BE2C (cell line): ENCODE data around the gene A2ML1.

Source experiments
- DNase-seq: peaks from one replicate; pipeline ENCODE4 v3.0.0-alpha.2; 2020
- H3K27me3 ChIP-seq: fragments of 250-450 bp; sonication (Bioruptor Pico); 2 replicates; pipeline ENCODE4 v1.5.1; 2020; ENCODE audit warnings: mild to moderate bottlenecking
- H3K36me3 ChIP-seq: fragments of 250-450 bp; sonication (Bioruptor Pico); 2 replicates; pipeline ENCODE4 v1.5.1; 2020; ENCODE audit warnings: mild to moderate bottlenecking
- H3K4me1 ChIP-seq: fragments of 250-450 bp; sonication (Bioruptor Pico); 2 replicates; pipeline ENCODE4 v1.5.1; 2020
- H3K4me3 ChIP-seq: 2 replicates; pipeline ENCODE4 v1.5.1; 2011; ENCODE audit warnings: low read depth, low read length
- H3K9me3 ChIP-seq: fragments of 250-450 bp; sonication (Bioruptor Pico); 2 replicates; pipeline ENCODE4 v1.5.1; 2020
- CTCF ChIP-seq: IDR thresholded peaks from 2 replicates; pipeline ENCODE4 v1.5.1; 2012; ENCODE audit warnings: mild to moderate bottlenecking, low read depth, low read length

The A2ML1 gene

GRCh38 chr12:8867786-8868185, 45.4 kb downstream of the A2ML1 start:
- Histone ChIP-seq H3K27me3 (no peaks in the 10 kb centered on the region), H3K4me3 (no peak overlapping the region), H3K36me3 (no peaks in the 10 kb centered on the region), H3K4me1 (no peaks in the 10 kb centered on the region), H3K9me3 (no peaks in the 10 kb centered on the region)
- TF ChIP-seq CTCF: no peak
- DNase-seq: no peak

GRCh38 chr12:8870586-8870985, 48.2 kb downstream of the A2ML1 start:
- TF ChIP-seq CTCF: no peak
- no peak for DNase-seq

GRCh38 chr12:8871068-8871467, 48.6 kb downstream of the A2ML1 start:
- no peak for DNase-seq
- Histone ChIP-seq H3K27me3 (no peaks in the 10 kb centered on the region), H3K4me1 (no peaks in the 10 kb centered on the region), H3K36me3 (no peaks in the 10 kb centered on the region), H3K4me3 (no peak overlapping the region), H3K9me3 (no peaks in the 10 kb centered on the region)
- no peak for TF ChIP-seq CTCF

More at GRCh38 chr12:8870586-8870985, 48.2 kb downstream of the A2ML1 start:
- no peaks in the 10 kb centered on the region for H3K27me3 ChIP-seq
- no peaks in the 10 kb centered on the region for H3K4me1 ChIP-seq
- H3K36me3 ChIP-seq: no peaks in the 10 kb centered on the region
- no peak overlapping the region for H3K4me3 ChIP-seq
- H3K9me3 ChIP-seq: no peaks in the 10 kb centered on the region

- Histone ChIP-seq H3K4me1 (no peaks in the 10 kb centered on the region), H3K4me3 (no peak overlapping the region), H3K27me3 (no peaks in the 10 kb centered on the region), H3K9me3 (no peaks in the 10 kb centered on the region), H3K36me3 (no peaks in the 10 kb centered on the region)
- no peak for TF ChIP-seq CTCF
- DNase-seq: no peak
Observed at GRCh38 chr12:8876887-8877286, 54.5 kb downstream of the A2ML1 start.

- H3K36me3 ChIP-seq: no peaks in the 10 kb centered on the region
- H3K4me1 ChIP-seq: no peaks in the 10 kb centered on the region
- H3K27me3 ChIP-seq: 0 out of 2 replicates have a peak, but pooled peaks cover 2% of the 10 kb centered on the region
- no peak for DNase-seq
- TF ChIP-seq CTCF: no peak
- H3K9me3 ChIP-seq: no peaks in the 10 kb centered on the region
- H3K4me3 ChIP-seq: no peak overlapping the region
Observed at GRCh38 chr12:8886502-8887284, 64.3 kb downstream of the A2ML1 start.

- DNase-seq: no peak
- 0 out of 2 replicates have a peak, but pooled peaks cover 2% of the 10 kb centered on the region for H3K27me3 ChIP-seq
- H3K36me3 ChIP-seq: no peaks in the 10 kb centered on the region
- no peaks in the 10 kb centered on the region for H3K9me3 ChIP-seq
- H3K4me3 ChIP-seq: no peak overlapping the region
- TF ChIP-seq CTCF: no peak
- no peaks in the 10 kb centered on the region for H3K4me1 ChIP-seq
Observed at GRCh38 chr12:8887285-8887715, 64.9 kb downstream of the A2ML1 start.
